Measurements from ENCODE around the gene PTGR3. TPM values are rescaled to one million over a fixed set of nuclear protein-coding genes. Genes with fewer than 3 reads are reported as not detected.

The PTGR3 gene
- total RNA-seq, 2 experiments from 2014 or later, result 1.8 to 14.9 TPM

- no peaks in the 10 kb centered on the region for H3K79me2 ChIP-seq (ENCODE audit: insufficient read depth, low read depth, low read length)
- CTCF ChIA-PET (ENCODE audit: unreplicated experiment), result no interaction called here
- TF ChIP-seq EZH2phosphoT487 (IDR thresholded peaks at IDR 0.05; ENCODE audit: borderline replicate concordance, low read depth, low read length) (no peak), CTCF (conservative IDR thresholded peaks at IDR 0.05; ENCODE audit: low read length) (no peak)
- no peaks in the 10 kb centered on the region for H3K4me1 ChIP-seq (ENCODE audit: insufficient read depth, low read length, poor library complexity, severe bottlenecking)
- intact Hi-C loops (cut with micrococcal nuclease; ENCODE audit: unreplicated experiment), result no loop called here
- no TSS peak for BruUV-seq (replicated peaks)
- H3K36me3 ChIP-seq (ENCODE audit: insufficient read depth, low read length), result no peaks in the 10 kb centered on the region
- no peak overlapping the region for H3K4me3 ChIP-seq (ENCODE audit: low read depth, low read length, poor library complexity, severe bottlenecking)
- no peak overlapping the region for H3K4me2 ChIP-seq (ENCODE audit: low read length)
- H4K20me1 ChIP-seq (ENCODE audit: insufficient read depth, low read length), result no peaks in the 10 kb centered on the region
- H3K9me2 ChIP-seq (ENCODE audit: insufficient read depth, low read length), result no peaks in the 10 kb centered on the region
- DNase-seq (ENCODE audit: low spot score), result no peak
- no peaks in the 10 kb centered on the region for H3K9me3 ChIP-seq (ENCODE audit: low read length)
- POLR2A ChIA-PET, result no interaction called here
- no peak overlapping the region for H3K27ac ChIP-seq (ENCODE audit: low read depth, low read length, poor library complexity, severe bottlenecking)
- H2AFZ ChIP-seq (ENCODE audit: low read length), result no peak overlapping the region
Measured at GRCh38 chr18:75200071-75200470, 8.9 kb downstream of the PTGR3 start.

GRCh38 chr18:75199327-75199726, 9.6 kb downstream of the PTGR3 start:
- Histone ChIP-seq H3K4me1 (ENCODE audit: insufficient read depth, low read length, poor library complexity, severe bottlenecking) (no peaks in the 10 kb centered on the region), H3K27ac (ENCODE audit: low read depth, low read length, poor library complexity, severe bottlenecking) (no peak overlapping the region), H3K4me3 (ENCODE audit: low read depth, low read length, poor library complexity, severe bottlenecking) (no peak overlapping the region), H3K79me2 (ENCODE audit: insufficient read depth, low read depth, low read length) (no peaks in the 10 kb centered on the region), H3K36me3 (ENCODE audit: insufficient read depth, low read length) (no peaks in the 10 kb centered on the region), H3K4me2 (ENCODE audit: low read length) (no peak overlapping the region), H3K9me3 (ENCODE audit: low read length) (no peaks in the 10 kb centered on the region), H2AFZ (ENCODE audit: low read length) (no peak overlapping the region), H4K20me1 (ENCODE audit: insufficient read depth, low read length) (no peaks in the 10 kb centered on the region), H3K9me2 (ENCODE audit: insufficient read depth, low read length) (no peaks in the 10 kb centered on the region)
- POLR2A ChIA-PET, result no interaction called here
- no peak for DNase-seq (ENCODE audit: low spot score)
- intact Hi-C loops (cut with micrococcal nuclease; ENCODE audit: unreplicated experiment), result no loop called here
- TF ChIP-seq EZH2phosphoT487 (IDR thresholded peaks at IDR 0.05; ENCODE audit: borderline replicate concordance, low read depth, low read length) (no peak), CTCF (conservative IDR thresholded peaks at IDR 0.05; ENCODE audit: low read length) (no peak)
- CTCF ChIA-PET (ENCODE audit: unreplicated experiment), result no interaction called here
- no TSS peak for BruUV-seq (replicated peaks)

GRCh38 chr18:75198036-75198435, 10.9 kb downstream of the PTGR3 start:
- ChIA-PET CTCF (ENCODE audit: unreplicated experiment) (no interaction called here), POLR2A (no interaction called here)
- Histone ChIP-seq H2AFZ (ENCODE audit: low read length) (no peak overlapping the region), H3K4me3 (ENCODE audit: low read depth, low read length, poor library complexity, severe bottlenecking) (no peak overlapping the region), H3K27ac (ENCODE audit: low read depth, low read length, poor library complexity, severe bottlenecking) (no peak overlapping the region), H3K79me2 (ENCODE audit: insufficient read depth, low read depth, low read length) (no peaks in the 10 kb centered on the region), H3K4me2 (ENCODE audit: low read length) (no peak overlapping the region), H3K4me1 (ENCODE audit: insufficient read depth, low read length, poor library complexity, severe bottlenecking) (no peaks in the 10 kb centered on the region), H3K9me2 (ENCODE audit: insufficient read depth, low read length) (no peaks in the 10 kb centered on the region), H4K20me1 (ENCODE audit: insufficient read depth, low read length) (no peaks in the 10 kb centered on the region), H3K9me3 (ENCODE audit: low read length) (no peaks in the 10 kb centered on the region), H3K36me3 (ENCODE audit: insufficient read depth, low read length) (no peaks in the 10 kb centered on the region)
- no TSS peak for BruUV-seq (replicated peaks)
- intact Hi-C loops (cut with micrococcal nuclease; ENCODE audit: unreplicated experiment), result no loop called here
- TF ChIP-seq EZH2phosphoT487 (IDR thresholded peaks at IDR 0.05; ENCODE audit: borderline replicate concordance, low read depth, low read length), result no peak
- no peak for TF ChIP-seq CTCF (conservative IDR thresholded peaks at IDR 0.05; ENCODE audit: low read length)
- DNase-seq (ENCODE audit: low spot score), result no peak

All from OCI-LY7 (cell line).